ENCODE measurements around the gene TSPOAP1. TPM values are rescaled to one million over a fixed set of nuclear protein-coding genes. Genes with fewer than 3 reads are reported as not detected.

The TSPOAP1 gene
- total RNA-seq, 1 donor from 2014 or later, result 0.05 TPM

DNA sequence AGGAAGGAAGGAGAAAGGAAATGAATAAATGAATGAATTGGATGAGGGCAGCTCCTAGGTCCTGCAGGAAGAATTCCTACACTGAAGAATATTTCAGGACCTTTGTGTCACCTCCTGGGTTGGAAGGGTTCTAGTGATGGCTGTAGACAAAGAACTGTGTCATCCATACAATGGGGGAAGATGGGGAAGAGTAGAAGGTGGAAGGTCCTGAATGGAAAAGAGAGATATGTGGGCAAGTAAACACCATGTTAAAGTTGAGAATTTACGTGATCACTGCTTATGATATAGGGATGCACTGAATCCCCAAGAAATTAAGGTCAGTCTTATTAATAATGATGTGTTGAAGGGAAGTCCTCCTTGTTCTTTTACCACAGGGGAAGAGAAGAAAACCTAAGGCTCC is 27.6 kb upstream of the TSPOAP1 start:
- no peaks in the 10 kb centered on the region for H3K27me3 Mint-ChIP-seq (ENCODE audit: unreplicated experiment)
- H3K4me3 Mint-ChIP-seq (ENCODE audit: unreplicated experiment), result no peak overlapping the region
- peaks cover 5% of the 10 kb centered on the region for H3K36me3 Mint-ChIP-seq (ENCODE audit: unreplicated experiment)
- no peaks in the 10 kb centered on the region for H3K9me3 Mint-ChIP-seq (ENCODE audit: unreplicated experiment)
- TF ChIP-seq, protein P1, sequence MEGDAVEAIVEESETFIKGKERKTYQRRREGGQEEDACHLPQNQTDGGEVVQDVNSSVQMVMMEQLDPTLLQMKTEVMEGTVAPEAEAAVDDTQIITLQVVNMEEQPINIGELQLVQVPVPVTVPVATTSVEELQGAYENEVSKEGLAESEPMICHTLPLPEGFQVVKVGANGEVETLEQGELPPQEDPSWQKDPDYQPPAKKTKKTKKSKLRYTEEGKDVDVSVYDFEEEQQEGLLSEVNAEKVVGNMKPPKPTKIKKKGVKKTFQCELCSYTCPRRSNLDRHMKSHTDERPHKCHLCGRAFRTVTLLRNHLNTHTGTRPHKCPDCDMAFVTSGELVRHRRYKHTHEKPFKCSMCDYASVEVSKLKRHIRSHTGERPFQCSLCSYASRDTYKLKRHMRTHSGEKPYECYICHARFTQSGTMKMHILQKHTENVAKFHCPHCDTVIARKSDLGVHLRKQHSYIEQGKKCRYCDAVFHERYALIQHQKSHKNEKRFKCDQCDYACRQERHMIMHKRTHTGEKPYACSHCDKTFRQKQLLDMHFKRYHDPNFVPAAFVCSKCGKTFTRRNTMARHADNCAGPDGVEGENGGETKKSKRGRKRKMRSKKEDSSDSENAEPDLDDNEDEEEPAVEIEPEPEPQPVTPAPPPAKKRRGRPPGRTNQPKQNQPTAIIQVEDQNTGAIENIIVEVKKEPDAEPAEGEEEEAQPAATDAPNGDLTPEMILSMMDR (IDR thresholded peaks at IDR 0.05), result no peak
- peaks cover 17% of the 10 kb centered on the region for H3K4me1 Mint-ChIP-seq (ENCODE audit: unreplicated experiment)
- no peak for DNase-seq (ENCODE audit: extremely low spot score, unreplicated experiment)
- H3K27ac Mint-ChIP-seq (ENCODE audit: unreplicated experiment), result no peak overlapping the region

DNA sequence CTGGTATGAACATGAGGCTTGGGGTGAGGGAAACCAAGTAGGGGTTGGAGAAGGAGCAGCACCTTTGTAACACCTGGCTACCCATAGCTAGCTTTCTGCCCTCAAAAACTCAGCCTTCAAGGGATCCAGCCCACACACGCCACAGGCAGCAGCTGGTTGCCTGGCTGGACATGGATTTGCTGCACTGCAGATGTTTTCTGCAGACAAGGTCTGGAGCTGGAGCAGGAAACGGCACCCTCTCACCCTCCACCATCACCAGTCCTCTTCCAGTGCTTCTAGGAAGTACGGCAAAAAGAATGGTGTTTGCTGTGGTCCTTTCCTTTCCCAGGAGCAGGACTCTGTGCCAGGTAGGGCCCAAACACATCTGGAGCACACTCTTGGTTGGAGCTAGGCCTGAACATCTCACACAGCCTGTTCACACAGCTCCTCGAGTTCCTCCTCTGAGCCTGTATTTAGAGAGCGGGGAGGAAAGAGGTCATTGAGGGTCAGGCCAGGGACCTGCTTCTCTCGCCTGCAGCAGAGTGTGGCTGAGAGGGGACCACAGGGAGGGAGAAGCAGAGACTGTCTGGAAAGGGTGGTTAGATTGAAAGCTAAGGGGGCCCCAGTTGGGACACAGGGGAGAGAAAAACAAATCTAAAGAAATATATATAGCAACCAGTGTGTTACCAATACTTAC is 26.1 kb upstream of the TSPOAP1 start:
- no peak overlapping the region for H3K27ac Mint-ChIP-seq (ENCODE audit: unreplicated experiment)
- no peaks in the 10 kb centered on the region for H3K27me3 Mint-ChIP-seq (ENCODE audit: unreplicated experiment)
- peaks cover 9% of the 10 kb centered on the region for H3K36me3 Mint-ChIP-seq (ENCODE audit: unreplicated experiment)
- no peak for DNase-seq (ENCODE audit: extremely low spot score, unreplicated experiment)
- H3K4me3 Mint-ChIP-seq (ENCODE audit: unreplicated experiment), result no peak overlapping the region
- peaks cover 23% of the 10 kb centered on the region for H3K4me1 Mint-ChIP-seq (ENCODE audit: unreplicated experiment)
- no peaks in the 10 kb centered on the region for H3K9me3 Mint-ChIP-seq (ENCODE audit: unreplicated experiment)
- TF ChIP-seq, protein P1 (IDR thresholded peaks at IDR 0.05), result no peak

DNA sequence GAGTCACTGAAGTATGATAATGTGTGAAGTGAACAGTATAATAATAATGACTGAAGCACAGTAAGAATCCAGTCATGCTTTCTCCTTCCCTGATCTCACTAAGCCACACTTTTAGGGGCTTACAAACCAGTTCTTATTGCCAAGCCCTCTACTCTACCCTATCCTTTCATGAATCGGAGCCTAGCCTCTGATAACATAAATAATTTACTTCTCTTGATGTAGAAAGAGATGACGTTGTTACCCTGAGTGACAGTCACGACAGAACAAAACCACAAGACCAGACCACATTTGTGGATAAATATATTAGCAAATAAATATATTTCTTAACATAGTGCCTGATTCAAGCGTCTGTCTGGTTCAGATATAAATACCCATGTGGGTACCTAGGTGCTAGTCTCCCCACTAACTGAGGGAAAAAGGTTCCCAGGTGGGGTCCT is 24.8 kb upstream of the TSPOAP1 start:
- H3K36me3 Mint-ChIP-seq (ENCODE audit: unreplicated experiment), result peaks cover 20% of the 10 kb centered on the region
- H3K27ac Mint-ChIP-seq (ENCODE audit: unreplicated experiment), result peak overlapping the region; percentile 86
- peak overlapping the region; percentile 100 for H3K4me3 Mint-ChIP-seq (ENCODE audit: unreplicated experiment)
- DNase-seq (ENCODE audit: extremely low spot score, unreplicated experiment), result no peak
- no peaks in the 10 kb centered on the region for H3K27me3 Mint-ChIP-seq (ENCODE audit: unreplicated experiment)
- TF ChIP-seq, protein P1 (IDR thresholded peaks at IDR 0.05), result no peak
- H3K9me3 Mint-ChIP-seq (ENCODE audit: unreplicated experiment), result no peaks in the 10 kb centered on the region
- peaks cover 24% of the 10 kb centered on the region for H3K4me1 Mint-ChIP-seq (ENCODE audit: unreplicated experiment)

DNA sequence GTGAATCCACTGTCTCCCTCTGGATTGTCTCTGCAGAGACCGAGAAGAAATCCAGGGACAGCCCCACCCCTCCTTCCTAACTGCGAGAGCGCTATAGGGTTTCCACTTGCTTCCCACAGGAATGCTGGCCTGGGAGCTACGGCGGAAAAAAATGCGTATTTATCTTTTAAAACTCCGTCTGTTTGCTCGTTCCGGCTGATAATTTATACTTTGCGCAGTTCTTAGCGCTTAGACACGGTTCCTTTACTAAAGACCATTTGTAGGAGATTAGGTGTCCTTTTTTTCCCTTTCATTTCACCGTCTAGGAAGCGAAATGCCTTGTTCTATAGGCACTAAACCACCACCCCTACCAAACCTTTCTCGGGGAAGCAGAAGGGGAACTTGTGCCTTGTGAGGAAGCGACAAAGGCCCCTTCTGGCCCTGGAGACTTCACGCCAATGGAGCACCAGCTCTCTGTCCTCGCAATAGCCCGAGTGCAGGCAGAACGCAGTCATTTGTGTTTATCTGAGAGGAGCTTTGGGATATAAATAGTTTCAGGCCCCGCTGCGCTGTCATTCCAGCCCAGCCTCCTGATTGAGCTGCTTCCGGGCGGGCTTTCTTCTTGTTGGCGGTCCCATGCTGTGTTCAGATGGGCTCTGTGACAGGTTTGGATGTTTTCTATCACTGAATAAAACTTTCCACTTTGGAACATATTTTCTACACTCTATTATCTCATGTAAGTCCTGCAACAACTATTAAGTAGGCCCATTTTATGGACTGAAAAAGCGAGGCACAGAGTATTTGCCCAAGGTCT is 24.2 kb upstream of the TSPOAP1 start:
- H3K4me1 Mint-ChIP-seq (ENCODE audit: unreplicated experiment), result peaks cover 24% of the 10 kb centered on the region
- no peaks in the 10 kb centered on the region for H3K27me3 Mint-ChIP-seq (ENCODE audit: unreplicated experiment)
- H3K27ac Mint-ChIP-seq (ENCODE audit: unreplicated experiment), result peak overlapping the region; percentile 86
- no peaks in the 10 kb centered on the region for H3K9me3 Mint-ChIP-seq (ENCODE audit: unreplicated experiment)
- peak overlapping the region; percentile 100 for H3K4me3 Mint-ChIP-seq (ENCODE audit: unreplicated experiment)
- DNase-seq (ENCODE audit: extremely low spot score, unreplicated experiment), result no peak
- TF ChIP-seq, protein P1 (IDR thresholded peaks at IDR 0.05), result no peak
- peaks cover 24% of the 10 kb centered on the region for H3K36me3 Mint-ChIP-seq (ENCODE audit: unreplicated experiment)
